Thyroid gland (tissue), 4 donors: ENCODE results near the gene STMND1. TPM values are rescaled to one million over a fixed set of nuclear protein-coding genes. Genes with fewer than 3 reads are reported as not detected.

ENCODE experiments used
- DNase-seq, 2 donors: peaks; one replicate each; pipeline ENCODE4 v3.0.0-alpha.2; 2019
- H3K27ac ChIP-seq, 3 donors: fragments of 200-600 bp; sonication (generic); 1 replicate in 2 of 3; 2 replicates in 1 of 3; pipeline ENCODE4 v1.5.1; 2016 to 2019; ENCODE audit warnings: mild to moderate bottlenecking in 1 of 3, moderate library complexity in 1 of 3
- H3K27me3 ChIP-seq: fragments of 200-600 bp; sonication (generic); one replicate; pipeline ENCODE4 v1.5.1; 2019
- H3K36me3 ChIP-seq, 2 donors: fragments of 200-600 bp; sonication (generic); one replicate each; pipeline ENCODE4 v1.5.1; 2016 to 2019
- H3K4me1 ChIP-seq, 2 donors: fragments of 200-600 bp; sonication (generic); one replicate each; pipeline ENCODE4 v1.5.1; 2017 to 2019
- H3K4me3 ChIP-seq, 3 donors: fragments of 200-600 bp; sonication (generic); replicated peaks in 1 of 3; 1 replicate in 2 of 3; 2 replicates in 1 of 3; pipeline ENCODE4 v1.5.1; 2016; ENCODE audit warnings: mild to moderate bottlenecking in 1 of 3
- H3K9me3 ChIP-seq: fragments of 200-600 bp; sonication (generic); one replicate; pipeline ENCODE4 v1.5.1; 2017
- POLR2A ChIP-seq, 2 donors: fragments of 450-650 bp; IDR thresholded peaks; one replicate each; pipeline ENCODE4 v1.6.1; 2017; ENCODE audit warnings: antibody characterized with exemption in 2 of 2, mild to moderate bottlenecking in 2 of 2, moderate library complexity in 1 of 2
- WGBS, 2 donors: methylation state at CpG; one replicate each; pipeline ENCODE4 v1.1.5; 2017; 5-methylcytosine and 5-hydroxymethylcytosine counted together
- intact Hi-C: fragments of 100-400 bp; cut with DNase I; formaldehyde crosslinking; loops from one replicate; pipeline ENCODE4 v1.15.1; 2023
- total RNA-seq, 4 donors: library from RNA; depleted of rRNA; stranded (reverse); fragments of >200 nt; gene quantifications; one replicate each; pipeline ENCODE4 v1.2.3, GENCODE V29; 2016
- TF ChIP-seq, protein P1 (sequence below), 6 experiments: fragments of 200-600 bp in 3 of 6; fragments of 450-650 bp in 3 of 6; sonication (generic) in 3 of 6; IDR thresholded peaks; one replicate each; pipeline ENCODE4 v1.5.1; 2016 to 2019; ENCODE audit warnings: antibody characterized with exemption in 6 of 6, mild to moderate bottlenecking in 2 of 6, inconsistent platforms in 1 of 6, moderate library complexity in 1 of 6

Gene STMND1
- total RNA-seq, 4 donors from 2014 or later, result not detected

DNA sequence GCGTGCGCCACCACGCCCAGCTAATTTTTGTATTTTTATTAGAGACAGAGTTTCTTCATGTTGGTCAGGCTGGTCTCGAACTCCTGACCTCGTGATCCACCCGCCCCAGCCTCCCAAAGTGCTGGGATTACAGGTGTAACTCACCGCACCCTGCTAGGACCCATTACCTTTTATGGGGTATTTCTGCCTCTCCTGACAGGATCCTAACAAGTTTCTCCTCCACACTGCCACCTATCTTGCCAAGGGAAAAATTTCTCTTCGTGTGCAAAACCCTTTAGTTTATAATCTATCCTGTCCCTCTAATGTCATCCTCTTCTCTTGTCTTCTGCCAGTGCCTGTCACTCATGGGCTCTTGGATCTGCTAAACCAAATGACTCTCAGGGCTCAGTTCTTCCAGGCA lies 1.9 kb downstream of the STMND1 start:
- TF ChIP-seq POLR2A (IDR thresholded peaks at IDR 0.05), result no peak
- TF ChIP-seq, protein P1, sequence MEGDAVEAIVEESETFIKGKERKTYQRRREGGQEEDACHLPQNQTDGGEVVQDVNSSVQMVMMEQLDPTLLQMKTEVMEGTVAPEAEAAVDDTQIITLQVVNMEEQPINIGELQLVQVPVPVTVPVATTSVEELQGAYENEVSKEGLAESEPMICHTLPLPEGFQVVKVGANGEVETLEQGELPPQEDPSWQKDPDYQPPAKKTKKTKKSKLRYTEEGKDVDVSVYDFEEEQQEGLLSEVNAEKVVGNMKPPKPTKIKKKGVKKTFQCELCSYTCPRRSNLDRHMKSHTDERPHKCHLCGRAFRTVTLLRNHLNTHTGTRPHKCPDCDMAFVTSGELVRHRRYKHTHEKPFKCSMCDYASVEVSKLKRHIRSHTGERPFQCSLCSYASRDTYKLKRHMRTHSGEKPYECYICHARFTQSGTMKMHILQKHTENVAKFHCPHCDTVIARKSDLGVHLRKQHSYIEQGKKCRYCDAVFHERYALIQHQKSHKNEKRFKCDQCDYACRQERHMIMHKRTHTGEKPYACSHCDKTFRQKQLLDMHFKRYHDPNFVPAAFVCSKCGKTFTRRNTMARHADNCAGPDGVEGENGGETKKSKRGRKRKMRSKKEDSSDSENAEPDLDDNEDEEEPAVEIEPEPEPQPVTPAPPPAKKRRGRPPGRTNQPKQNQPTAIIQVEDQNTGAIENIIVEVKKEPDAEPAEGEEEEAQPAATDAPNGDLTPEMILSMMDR (IDR thresholded peaks at IDR 0.05), result no peak
- H3K27me3 ChIP-seq, result no peaks in the 10 kb centered on the region
- 86 to 89% methylated on average over 8 of the region's 8 CpGs for WGBS, 2 donors
- intact Hi-C loops, result no loop called here
- no peaks in the 10 kb centered on the region for H3K36me3 ChIP-seq
- no peak overlapping the region for H3K27ac ChIP-seq
- peaks cover 0 to 9% of the 10 kb centered on the region in 2 donors for H3K4me1 ChIP-seq
- no peak for DNase-seq
- H3K4me3 ChIP-seq, result no peak overlapping the region
- H3K9me3 ChIP-seq, result no peaks in the 10 kb centered on the region

DNA sequence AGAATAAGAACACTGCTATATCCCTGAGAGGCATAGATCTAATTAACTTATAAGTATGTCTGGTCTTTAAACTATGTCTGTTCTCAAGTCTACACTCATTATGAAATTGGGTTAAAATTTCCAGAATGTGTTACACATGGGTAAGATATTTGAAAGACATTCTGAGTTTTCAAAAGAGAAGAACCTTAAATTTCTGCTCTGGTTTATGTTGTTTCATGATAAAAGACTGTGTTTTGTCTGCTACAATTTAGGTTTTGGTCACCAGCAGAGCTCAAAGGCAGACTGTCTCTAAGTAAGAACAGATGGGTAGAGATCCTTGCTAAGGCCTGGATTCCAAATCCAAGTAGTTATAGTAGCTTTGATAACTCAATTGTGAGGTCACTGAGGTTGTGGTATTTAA lies 6.0 kb downstream of the STMND1 start:
- H3K4me1 ChIP-seq, result no peaks in the 10 kb centered on the region
- no peaks in the 10 kb centered on the region for H3K27me3 ChIP-seq
- TF ChIP-seq, protein P1 (IDR thresholded peaks at IDR 0.05), result no peak
- no peak for TF ChIP-seq POLR2A (IDR thresholded peaks at IDR 0.05)
- H3K4me3 ChIP-seq, result no peak overlapping the region
- DNase-seq, result no peak
- intact Hi-C loops, result no loop called here
- no peaks in the 10 kb centered on the region for H3K36me3 ChIP-seq
- H3K27ac ChIP-seq, result no peak overlapping the region
- no peaks in the 10 kb centered on the region for H3K9me3 ChIP-seq

DNA sequence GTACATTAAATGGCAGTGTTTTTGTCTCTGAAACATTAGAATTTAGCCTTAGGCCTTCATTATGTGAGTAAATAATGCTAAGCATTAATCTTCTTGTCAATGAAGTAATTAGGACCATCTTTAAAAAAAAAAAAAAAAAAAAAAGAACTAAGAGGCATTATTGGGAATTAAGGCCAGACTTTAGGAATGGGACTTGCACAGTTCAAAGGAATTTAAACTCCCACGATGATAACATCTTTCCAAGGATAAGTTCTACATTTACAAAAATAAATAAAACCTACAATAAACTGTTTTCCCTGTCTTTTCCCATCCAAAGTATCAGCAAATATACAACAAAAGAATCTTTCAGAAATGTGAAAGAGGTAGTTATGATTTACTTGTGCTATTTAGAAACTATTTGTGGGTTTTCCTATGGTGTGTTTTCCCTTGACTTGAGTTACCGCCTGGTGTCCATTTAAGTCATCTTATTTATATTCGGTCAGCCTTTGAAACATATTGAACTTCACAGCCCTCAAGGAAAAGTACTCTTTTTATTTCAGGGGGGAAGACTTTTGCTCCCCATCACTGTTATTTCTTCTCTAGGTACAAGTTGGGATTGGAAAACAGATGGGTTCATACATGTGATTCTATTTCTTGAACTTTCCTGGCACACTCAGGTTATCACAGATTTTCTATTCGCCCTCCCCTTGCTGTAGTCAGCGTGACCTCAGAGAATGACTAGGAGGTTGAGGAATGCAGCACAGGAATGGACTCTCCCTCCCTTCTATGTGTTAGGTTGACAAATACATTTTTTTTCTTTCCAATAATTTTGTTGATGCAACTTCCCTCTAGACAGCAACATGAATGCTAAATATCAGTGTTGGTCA lies 13.6 kb downstream of the STMND1 start:
- WGBS, 2 donors, result 89 to 95% methylated on average over 5 of the region's 5 CpGs
- Histone ChIP-seq H3K36me3 (no peaks in the 10 kb centered on the region), H3K4me1 (no peaks in the 10 kb centered on the region), H3K9me3 (no peaks in the 10 kb centered on the region), H3K27ac (no peak overlapping the region), H3K4me3 (no peak overlapping the region), H3K27me3 (no peaks in the 10 kb centered on the region)
- intact Hi-C loops, result no loop called here
- no peak for TF ChIP-seq POLR2A (IDR thresholded peaks at IDR 0.05)
- TF ChIP-seq, protein P1 (IDR thresholded peaks at IDR 0.05), result no peak
- no peak for DNase-seq

DNA sequence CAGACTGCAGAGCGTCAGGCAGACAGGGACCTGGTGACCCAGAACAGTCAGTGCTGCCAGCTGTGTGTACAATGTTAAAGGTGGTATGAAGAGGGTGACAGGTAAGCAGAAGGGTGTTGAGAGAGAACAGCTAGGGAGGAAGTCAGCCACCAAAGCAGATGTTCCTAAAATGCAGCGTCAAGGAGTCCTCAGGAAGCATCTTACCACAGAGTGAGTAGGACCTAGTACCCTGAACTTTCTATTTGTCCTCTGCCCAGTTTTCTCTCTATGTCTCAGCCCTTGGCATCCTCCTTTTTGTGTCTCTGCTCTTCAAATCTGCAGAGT lies 14.2 kb downstream of the STMND1 start:
- no peak for TF ChIP-seq POLR2A (IDR thresholded peaks at IDR 0.05)
- TF ChIP-seq, protein P1 (IDR thresholded peaks at IDR 0.05), result no peak
- DNase-seq, result no peak
- H3K4me3 ChIP-seq, result no peak overlapping the region

DNA sequence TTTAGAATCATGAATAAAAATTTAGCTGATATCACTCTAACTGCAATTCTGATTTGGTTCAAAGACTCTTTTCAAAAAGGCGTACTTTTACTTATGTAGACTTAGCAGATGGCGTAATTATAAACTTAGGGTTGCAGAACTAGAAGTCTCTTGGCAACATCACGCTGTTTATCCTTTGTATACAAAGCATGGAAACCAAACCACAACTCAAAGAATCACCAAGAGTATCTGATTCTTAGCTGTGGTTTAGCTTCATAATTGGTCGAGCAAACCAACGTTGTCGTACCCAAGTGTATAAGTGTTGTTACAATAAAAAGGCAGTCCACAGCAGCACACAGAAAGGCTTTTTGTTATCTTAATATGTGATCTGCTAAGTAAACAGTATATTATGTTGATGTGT lies 18.2 kb downstream of the STMND1 start:
- TF ChIP-seq, protein P1 (IDR thresholded peaks at IDR 0.05), result no peak
- Histone ChIP-seq H3K4me1 (no peaks in the 10 kb centered on the region), H3K9me3 (no peaks in the 10 kb centered on the region), H3K4me3 (no peak overlapping the region), H3K27ac (no peak overlapping the region), H3K27me3 (no peaks in the 10 kb centered on the region), H3K36me3 (no peaks in the 10 kb centered on the region)
- no peak for DNase-seq
- intact Hi-C loops, result no loop called here
- WGBS, 2 donors, result 89 to 92% methylated on average over 6 of the region's 6 CpGs

More for the DNA sequence above, 14.2 kb downstream of the STMND1 start:
- H3K27me3 ChIP-seq, result no peaks in the 10 kb centered on the region
- H3K27ac ChIP-seq, result no peak overlapping the region
- no peaks in the 10 kb centered on the region for H3K36me3 ChIP-seq
- intact Hi-C loops, result no loop called here
- no peaks in the 10 kb centered on the region for H3K4me1 ChIP-seq
- WGBS, 2 donors, result 80 to 91% methylated on average over 2 of the region's 2 CpGs
- H3K9me3 ChIP-seq, result no peaks in the 10 kb centered on the region
